ENCODE results near the gene CPXM1.
A peak's percentile ranks its signal among the peaks of the same experiment; 100 is the strongest.
"Not testable (repeated sequence)": the region's sequence is repeated elsewhere in the genome, so short reads cannot be mapped to it uniquely, and the experiment has no call there.

CPXM1 gene

GRCh38 chr20:2800521-2801285 lies at the start of gene CPXM1:
Gene CPXM1 (minus strand): TSS chr20:2800627. CDS start chr20:2800572, 55 bp downstream.
- no peak for DNase-seq

- no peak for DNase-seq
Observed at GRCh38 chr20:2849529-2849928, 49.1 kb upstream of the CPXM1 start.

DNA sequence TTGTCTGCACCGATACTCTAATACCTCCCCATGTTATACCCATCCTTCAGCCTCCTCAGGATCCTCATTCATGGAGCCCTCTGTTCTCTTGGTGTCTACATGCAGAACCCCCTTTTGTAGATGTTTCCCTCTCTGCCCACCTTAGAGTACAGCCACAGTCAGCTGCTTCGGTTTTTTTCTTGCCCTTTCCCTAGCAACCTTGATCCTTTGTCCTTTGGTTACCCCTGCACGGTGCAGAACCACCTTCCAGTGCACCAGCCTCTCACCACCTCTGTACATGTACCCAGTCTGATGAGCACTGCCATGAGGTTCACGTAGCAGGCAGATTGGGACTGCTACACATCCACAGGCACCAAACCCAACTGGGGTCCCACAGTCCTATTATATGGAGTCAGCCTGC lies 47.4 kb upstream of the CPXM1 start:
- no peak for DNase-seq

DNA sequence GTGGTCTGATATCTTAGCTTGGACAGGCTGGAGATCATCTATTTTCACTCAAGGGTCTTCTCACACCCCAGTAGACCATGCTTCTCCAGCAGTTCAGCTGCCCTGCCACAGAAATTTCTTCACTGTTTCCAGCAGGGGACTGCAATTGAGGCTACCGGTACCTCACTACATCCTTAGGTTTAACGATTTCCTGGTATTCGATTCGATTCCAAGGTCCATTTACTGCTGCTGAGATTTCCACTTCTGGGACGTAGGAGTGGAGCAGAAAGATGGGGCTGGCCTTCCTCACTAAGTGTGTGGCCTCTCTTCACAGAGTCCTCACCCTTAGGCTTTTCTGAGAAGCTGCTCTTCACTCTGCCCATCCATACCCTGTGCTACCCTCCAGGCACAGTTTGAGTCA lies 46.3 kb upstream of the CPXM1 start:
- DNase-seq = no peak

DNA sequence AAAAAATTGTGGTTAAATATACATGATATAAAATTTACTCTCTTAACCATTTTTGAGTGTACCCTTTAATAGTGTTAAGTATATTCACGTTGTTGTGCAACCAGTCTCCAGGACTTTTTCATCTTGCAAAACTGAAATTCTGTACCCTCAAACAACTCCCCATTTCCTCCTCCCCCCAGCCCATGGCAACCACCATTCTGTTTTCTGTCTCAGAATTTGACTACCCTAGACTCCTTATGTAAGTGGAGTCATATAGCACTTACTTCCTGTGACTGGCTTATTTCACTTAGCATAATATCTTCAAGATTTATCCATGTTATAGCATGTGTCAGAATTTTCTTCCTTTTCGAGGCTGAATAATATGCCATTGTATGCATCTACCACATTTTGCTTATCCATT lies 45.2 kb upstream of the CPXM1 start:
- DNase-seq = no peak

- DNase-seq = peak; percentile 15
Observed at GRCh38 chr20:2840967-2841531, 40.6 kb upstream of the CPXM1 start.

GRCh38 chr20:2840138-2840966 lies 39.9 kb upstream of the CPXM1 start, which contains the start of the genes PCED1A and VPS16:
Gene PCED1A (minus strand): TSS chr20:2840655. CDS start chr20:2839912, 743 bp downstream.
Gene VPS16 (plus strand): TSS chr20:2840745. CDS start chr20:2840775, 30 bp downstream.
- peak; percentile 38 for DNase-seq

GRCh38 chr20:2839732-2840137 lies 39.3 kb upstream of the CPXM1 start:
- DNase-seq = no peak

GRCh38 chr20:2838847-2839671 lies 38.6 kb upstream of the CPXM1 start:
- no peak for DNase-seq

GRCh38 chr20:2838170-2838797 lies 37.9 kb upstream of the CPXM1 start:
- no peak for DNase-seq

DNA sequence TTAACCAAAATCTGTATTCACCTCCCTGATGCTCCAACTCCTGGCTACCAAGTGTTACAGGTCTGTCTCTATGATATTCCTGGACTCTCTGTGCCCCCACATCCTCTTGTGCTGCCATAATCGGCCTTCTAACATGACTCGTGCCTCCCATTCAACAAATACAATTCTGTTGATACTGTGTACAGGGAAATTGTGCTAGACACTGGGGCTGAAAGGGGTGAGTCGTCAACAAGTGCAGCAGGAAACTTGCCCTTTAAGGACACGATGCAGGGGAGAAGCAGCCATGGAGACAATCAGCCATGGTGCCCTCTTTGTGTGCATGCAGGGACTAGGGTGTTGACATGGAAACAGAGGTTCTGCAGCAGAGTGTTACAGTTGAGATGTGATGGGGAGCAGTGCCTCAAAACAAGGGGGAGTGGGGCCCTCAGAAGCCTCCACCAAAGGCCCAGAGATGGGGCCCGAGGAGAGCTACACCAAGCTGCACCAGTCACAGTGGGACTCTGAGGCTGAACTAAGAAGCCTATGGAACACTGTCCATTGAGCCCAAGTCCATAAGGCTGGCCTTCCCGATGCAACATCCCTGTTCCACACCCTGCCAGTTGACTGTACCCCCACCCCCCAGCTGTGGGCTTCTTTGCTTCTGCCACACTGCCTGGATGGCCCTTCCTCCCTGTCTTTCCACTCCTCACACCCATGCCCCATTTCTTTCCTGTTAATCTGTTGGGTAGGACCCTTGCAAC lies 37.0 kb upstream of the CPXM1 start:
- DNase-seq = no peak

- DNase-seq = no peak
Observed at GRCh38 chr20:2836035-2836434, 35.6 kb upstream of the CPXM1 start.

DNA sequence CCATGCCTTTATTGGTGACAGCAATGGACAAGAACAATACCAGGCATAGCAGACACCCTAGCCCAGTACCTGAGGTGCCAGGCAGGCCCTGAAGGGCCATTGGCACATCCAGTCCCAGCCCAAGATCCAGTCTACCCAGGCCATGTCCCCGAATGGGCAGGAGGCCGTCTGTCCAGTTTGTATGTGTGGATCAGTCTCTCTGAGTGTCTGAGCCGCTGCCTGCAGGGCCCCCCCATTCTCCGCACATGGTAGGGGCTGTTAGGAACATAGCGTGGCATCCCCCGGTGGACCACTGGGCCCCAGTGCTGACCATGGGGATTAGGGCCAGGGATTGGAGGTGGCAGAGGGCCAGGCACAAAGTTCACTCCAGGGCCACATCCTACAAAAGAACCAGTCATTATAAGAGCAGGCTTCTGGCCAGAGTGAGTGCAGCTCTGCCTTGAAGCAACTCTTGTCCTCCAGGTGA lies 34.9 kb upstream of the CPXM1 start:
- no peak for DNase-seq

DNA sequence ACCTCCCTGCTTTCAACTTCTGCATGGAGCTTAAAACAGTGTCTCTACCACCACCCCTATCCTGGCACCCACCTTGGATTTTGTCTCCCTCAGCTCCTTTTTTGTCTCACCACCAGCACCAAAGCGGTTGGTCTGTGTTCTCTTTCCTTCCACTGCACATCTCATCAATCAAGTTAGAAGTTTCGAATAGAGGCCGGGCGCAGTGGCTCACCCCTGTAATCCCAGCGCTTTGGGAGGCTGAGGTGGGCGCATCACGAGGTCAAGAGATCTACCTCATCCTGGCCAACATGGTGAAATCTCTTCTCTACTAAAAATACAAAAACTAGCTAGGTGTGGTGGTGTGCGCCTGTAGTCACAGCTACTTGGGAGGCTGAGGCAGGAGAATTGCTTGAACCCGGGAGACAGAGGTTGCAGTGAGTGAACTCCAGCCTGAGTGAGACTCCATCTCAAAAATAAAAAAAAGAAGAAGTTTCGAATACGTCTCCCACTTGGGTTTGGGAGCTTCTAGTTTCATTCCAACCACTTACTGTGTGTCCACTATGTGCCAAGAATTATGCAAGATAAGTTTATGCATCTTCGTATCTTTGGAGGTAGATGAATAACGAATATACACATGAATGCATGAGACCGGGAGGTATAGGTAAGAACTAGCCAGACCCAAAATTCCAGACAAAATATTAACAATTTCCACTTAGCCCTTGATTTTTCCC lies 34.1 kb upstream of the CPXM1 start:
- DNase-seq = no peak

GRCh38 chr20:2833761-2834160 lies 33.3 kb upstream of the CPXM1 start:
- no peak for DNase-seq

- DNase-seq = not testable (repeated sequence)
Observed at GRCh38 chr20:2831206-2831605, 30.8 kb upstream of the CPXM1 start.

DNA sequence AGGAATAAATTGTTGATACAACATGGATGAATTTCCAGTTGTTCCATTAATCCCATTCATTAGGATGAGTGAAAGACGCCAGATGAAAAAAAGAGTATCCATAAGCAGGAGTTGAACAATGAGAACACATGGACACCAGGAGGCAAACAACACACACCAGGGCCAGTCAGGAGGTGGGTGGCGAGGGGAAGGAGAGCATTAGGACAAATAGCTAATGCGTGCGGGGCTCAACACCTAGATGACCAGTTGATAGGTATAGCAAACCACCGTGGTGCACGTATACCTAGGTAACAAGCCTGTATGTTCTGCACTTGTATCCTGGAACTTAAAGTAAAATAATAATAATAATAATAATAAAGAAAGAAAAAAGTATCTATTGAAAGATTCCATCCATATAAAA lies 28.9 kb upstream of the CPXM1 start:
- DNase-seq = no peak

- DNase-seq = no peak
Observed at GRCh38 chr20:2826655-2827054, 26.2 kb upstream of the CPXM1 start.

DNA sequence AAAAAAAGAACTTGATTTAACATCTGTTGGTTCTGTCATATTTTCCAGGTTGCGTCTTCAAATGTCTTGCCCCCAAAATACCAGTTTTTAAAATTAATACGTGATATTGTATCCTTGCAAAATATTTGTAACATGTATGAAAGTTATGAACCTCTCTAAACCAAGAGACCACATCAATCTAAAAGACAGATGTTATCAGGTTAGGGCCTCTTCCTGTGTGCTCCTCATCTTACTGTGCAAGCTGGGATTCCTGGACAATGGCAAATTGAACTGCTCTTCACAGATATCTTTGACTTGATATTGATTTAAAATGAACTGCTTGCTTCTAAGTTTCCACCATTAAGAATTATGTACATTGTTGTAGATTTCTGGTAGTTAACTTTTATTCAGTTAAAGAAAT lies 25.3 kb upstream of the CPXM1 start:
- DNase-seq = no peak

DNA sequence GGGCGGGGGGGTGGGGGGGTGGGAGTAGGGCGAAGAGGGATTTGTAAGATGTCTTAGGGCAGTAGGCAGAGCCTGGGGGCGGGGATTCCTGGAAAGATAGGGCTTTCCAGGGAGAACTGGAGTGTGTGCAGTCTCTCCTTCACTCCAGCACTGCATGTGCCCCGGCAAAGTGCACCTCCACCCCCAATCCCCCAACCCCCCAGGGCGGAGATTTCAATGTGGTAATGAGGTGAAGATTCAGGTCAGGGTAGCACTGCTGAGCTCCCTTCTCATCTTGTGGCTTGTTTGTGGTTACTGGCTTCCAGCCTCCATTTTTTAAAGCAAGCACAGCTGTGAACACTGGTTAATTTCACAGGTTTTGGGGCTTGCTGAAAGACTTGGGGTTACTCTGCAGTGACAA lies 21.6 kb upstream of the CPXM1 start:
- no peak for DNase-seq

All from amniotic stem cell (primary cell).